NB4 (cell line): Measurements from ENCODE around the gene PPFIA1.
"Not testable (repeated sequence)": the region's sequence is repeated elsewhere in the genome, so short reads cannot be mapped to it uniquely, and the experiment has no call there.

Source experiments
- DNase-seq: peaks from one replicate; pipeline ENCODE4 v3.0.0; 2010; ENCODE audit warnings: low read depth
- H3K4me3 ChIP-seq: one replicate; pipeline ENCODE4 v1.5.1; 2011; ENCODE audit warnings: mild to moderate bottlenecking, low read depth, low read length, moderate library complexity
- CTCF ChIP-seq: IDR thresholded peaks from one replicate; pipeline ENCODE4 v1.5.1; 2012; ENCODE audit warnings: low read depth, low read length
- MAX ChIP-seq: IDR thresholded peaks from 2 replicates; pipeline ENCODE4 v1.6.1; 2011; ENCODE audit warnings: low read depth, low read length
- MYC ChIP-seq: IDR thresholded peaks from 2 replicates; pipeline ENCODE4 v1.6.1; 2011; ENCODE audit warnings: low read depth, low read length
- POLR2A ChIP-seq: IDR thresholded peaks from 2 replicates; pipeline ENCODE4 v1.6.1; 2011; ENCODE audit warnings: mild to moderate bottlenecking; ENCODE audit not compliant: insufficient read length; ENCODE audit errors: extremely low read depth

PPFIA1 gene

GRCh38 chr11:70326365-70326811, 55.9 kb downstream of the PPFIA1 start:
- H3K4me3 ChIP-seq: no peak overlapping the region
- DNase-seq: peak; percentile 58
- TF ChIP-seq MYC: no peak
- no peak for TF ChIP-seq POLR2A
- TF ChIP-seq MAX: no peak
- no peak for TF ChIP-seq CTCF

- no peak for DNase-seq
- no peak overlapping the region for H3K4me3 ChIP-seq
- no peak for TF ChIP-seq CTCF
- no peak for TF ChIP-seq POLR2A
- TF ChIP-seq MYC: no peak
- TF ChIP-seq MAX: no peak
Measured at GRCh38 chr11:70326833-70327232, 56.3 kb downstream of the PPFIA1 start.

- DNase-seq: no peak
- TF ChIP-seq CTCF: no peak
- TF ChIP-seq MAX: no peak
- no peak for TF ChIP-seq MYC
- TF ChIP-seq POLR2A: no peak
- H3K4me3 ChIP-seq: no peak overlapping the region
Measured at GRCh38 chr11:70327717-70328116, 57.2 kb downstream of the PPFIA1 start.

DNA sequence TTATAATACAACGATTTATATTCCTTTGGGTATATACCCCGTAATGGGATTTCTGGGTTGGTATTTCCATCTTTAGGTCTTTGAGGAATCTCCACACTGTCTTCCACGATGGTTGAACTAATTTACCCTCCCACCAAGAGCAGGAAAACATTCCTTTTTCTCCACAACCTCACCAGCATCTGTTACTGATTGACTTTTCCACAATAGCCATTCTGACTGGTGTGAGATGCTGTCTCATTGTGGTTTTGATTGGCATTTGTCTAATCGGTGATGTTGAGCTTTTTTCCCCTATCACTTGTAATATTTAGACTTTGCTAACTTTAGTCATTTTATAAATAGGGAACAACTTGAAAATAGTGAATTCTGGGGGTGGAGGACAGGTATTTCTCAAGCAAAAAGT, 58.1 kb downstream of the PPFIA1 start:
- no peak overlapping the region for H3K4me3 ChIP-seq
- TF ChIP-seq CTCF: no peak
- no peak for TF ChIP-seq MAX
- TF ChIP-seq POLR2A: no peak
- TF ChIP-seq MYC: no peak
- DNase-seq: no peak

GRCh38 chr11:70331320-70331843, 60.9 kb downstream of the PPFIA1 start:
- H3K4me3 ChIP-seq, DNase-seq: not testable (repeated sequence)

- TF ChIP-seq POLR2A (no peak), MAX (no peak), MYC (no peak), CTCF (no peak)
- H3K4me3 ChIP-seq: no peak overlapping the region
Measured at GRCh38 chr11:70331901-70332300, 61.4 kb downstream of the PPFIA1 start.

More at GRCh38 chr11:70331901-70332300, 61.4 kb downstream of the PPFIA1 start:
- no peak for DNase-seq
